Loucy (cell line): Measurements from ENCODE around the gene MBNL2.
"Not testable (repeated sequence)": the region's sequence is repeated elsewhere in the genome, so short reads cannot be mapped to it uniquely, and the experiment has no call there.

Source experiments
- H2AFZ ChIP-seq: fragments of 200-600 bp; sonication (generic); 2 replicates; pipeline ENCODE4 v1.6.0; 2016; ENCODE audit warnings: antibody characterized with exemption, mild to moderate bottlenecking, low read length, moderate library complexity
- H3F3A ChIP-seq: fragments of 200-600 bp; 2 replicates; pipeline ENCODE4 v1.6.0; 2016; ENCODE audit warnings: antibody characterized with exemption, low read depth, mild to moderate bottlenecking
- H3K27me3 ChIP-seq: fragments of 200-600 bp; sonication (generic); 2 replicates; pipeline ENCODE4 v1.6.1; 2014; ENCODE audit warnings: low read length, mild to moderate bottlenecking; ENCODE audit not compliant: insufficient read depth, poor library complexity, severe bottlenecking
- H3K36me3 ChIP-seq: fragments of 200-600 bp; sonication (generic); 2 replicates; pipeline ENCODE4 v1.6.1; 2016; ENCODE audit warnings: low read length; ENCODE audit not compliant: insufficient read depth
- H3K4me1 ChIP-seq: fragments of 200-600 bp; sonication (generic); 2 replicates; pipeline ENCODE4 v1.5.1; 2014; ENCODE audit warnings: low read length, mild to moderate bottlenecking; ENCODE audit not compliant: insufficient read depth, poor library complexity, severe bottlenecking
- H3K4me2 ChIP-seq: fragments of 200-600 bp; sonication (generic); 2 replicates; pipeline ENCODE4 v1.6.0; 2014; ENCODE audit warnings: antibody characterized with exemption, low read length, low read depth, mild to moderate bottlenecking; ENCODE audit not compliant: poor library complexity, severe bottlenecking
- H3K4me3 ChIP-seq: fragments of 200-600 bp; sonication (generic); 2 replicates; pipeline ENCODE4 v1.5.1; 2014; ENCODE audit warnings: low read length, mild to moderate bottlenecking, mixed read lengths; ENCODE audit not compliant: poor library complexity, severe bottlenecking
- H3K79me2 ChIP-seq: fragments of 200-600 bp; sonication (generic); 2 replicates; pipeline ENCODE4 v1.6.1; 2014; ENCODE audit warnings: low read length; ENCODE audit not compliant: insufficient read depth
- H3K9ac ChIP-seq: fragments of 200-600 bp; sonication (generic); 2 replicates; pipeline ENCODE4 v1.6.0; 2014; ENCODE audit warnings: mild to moderate bottlenecking, low read depth, low read length, moderate library complexity; ENCODE audit not compliant: poor library complexity, severe bottlenecking
- H3K9me2 ChIP-seq: fragments of 200-600 bp; sonication (generic); replicated peaks from 2 replicates; pipeline ENCODE4 v1.6.1; 2016; ENCODE audit warnings: low read depth, low read length, mixed read lengths
- H3K9me3 ChIP-seq: fragments of 200-600 bp; sonication (generic); 2 replicates; pipeline ENCODE4 v1.6.1; 2014; ENCODE audit warnings: mild to moderate bottlenecking, antibody characterized with exemption, low read length, low read depth; ENCODE audit not compliant: insufficient read depth
- H4K20me1 ChIP-seq: fragments of 200-600 bp; sonication (generic); 2 replicates; pipeline ENCODE4 v1.6.0; 2014; ENCODE audit warnings: antibody characterized with exemption, low read length, mild to moderate bottlenecking; ENCODE audit not compliant: insufficient read depth, poor library complexity, severe bottlenecking
- CTCF ChIP-seq: fragments of 200-600 bp; sonication (generic); conservative IDR thresholded peaks from 2 replicates; pipeline ENCODE4 v1.5.1; 2014; ENCODE audit warnings: mild to moderate bottlenecking, antibody characterized with exemption, low read length
- EZH2phosphoT487 ChIP-seq: fragments of 200-600 bp; IDR thresholded peaks from 2 replicates; pipeline ENCODE4 v1.6.1; 2018; ENCODE audit warnings: antibody characterized with exemption, mild to moderate bottlenecking, moderate library complexity, borderline replicate concordance

MBNL2 gene

DNA sequence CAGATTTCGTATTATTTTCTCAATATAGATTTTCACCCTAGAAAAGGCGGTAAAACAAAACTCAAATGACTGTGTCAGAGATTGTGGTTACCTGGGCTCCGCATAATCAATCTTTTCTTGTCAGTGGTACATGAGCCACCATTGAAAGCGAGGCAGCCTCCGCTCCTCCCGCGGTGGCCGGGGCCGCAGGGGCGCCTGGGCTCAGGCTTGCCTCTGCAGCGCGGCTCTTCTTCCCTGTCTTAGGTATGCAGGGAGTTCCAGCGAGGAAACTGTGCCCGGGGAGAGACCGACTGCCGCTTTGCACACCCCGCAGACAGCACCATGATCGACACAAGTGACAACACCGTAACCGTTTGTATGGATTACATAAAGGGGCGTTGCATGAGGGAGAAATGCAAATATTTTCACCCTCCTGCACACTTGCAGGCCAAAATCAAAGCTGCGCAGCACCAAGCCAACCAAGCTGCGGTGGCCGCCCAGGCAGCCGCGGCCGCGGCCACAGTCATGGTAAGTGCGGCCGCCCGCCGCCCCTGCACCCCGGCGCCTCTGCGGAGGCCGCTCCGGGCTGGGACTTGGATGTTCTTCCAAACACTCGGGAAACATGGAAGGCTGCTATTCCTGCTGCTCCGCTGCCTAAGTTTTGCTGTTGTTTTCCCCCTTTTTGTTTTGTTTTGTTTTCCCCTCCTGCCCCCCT, 124.6 kb downstream of the MBNL2 start:
- no peaks in the 10 kb centered on the region for H3F3A ChIP-seq
- H2AFZ ChIP-seq, result no peak overlapping the region
- no peaks in the 10 kb centered on the region for H3K4me1 ChIP-seq
- no peaks in the 10 kb centered on the region for H3K9me2 ChIP-seq
- no peak overlapping the region for H3K9ac ChIP-seq
- H3K9me3 ChIP-seq, result no peaks in the 10 kb centered on the region
- TF ChIP-seq EZH2phosphoT487 (no peak), CTCF (no peak)
- H3K4me3 ChIP-seq, result no peak overlapping the region
- no peaks in the 10 kb centered on the region for H3K27me3 ChIP-seq
- no peak overlapping the region for H3K4me2 ChIP-seq
- H3K79me2 ChIP-seq, result no peaks in the 10 kb centered on the region
- H4K20me1 ChIP-seq, result no peaks in the 10 kb centered on the region
- peaks cover 13% of the 10 kb centered on the region; the same call in 1 of the 2 replicates for H3K36me3 ChIP-seq

- H4K20me1 ChIP-seq, result no peaks in the 10 kb centered on the region
- no peak overlapping the region for H2AFZ ChIP-seq
- H3K4me1 ChIP-seq, result no peaks in the 10 kb centered on the region
- H3K9me2 ChIP-seq, result no peaks in the 10 kb centered on the region
- H3K4me2 ChIP-seq, result no peak overlapping the region
- peaks cover 13% of the 10 kb centered on the region; the same call in 1 of the 2 replicates for H3K36me3 ChIP-seq
- H3F3A ChIP-seq, result no peaks in the 10 kb centered on the region
- H3K9ac ChIP-seq, result no peak overlapping the region
- no peaks in the 10 kb centered on the region for H3K9me3 ChIP-seq
- no peaks in the 10 kb centered on the region for H3K27me3 ChIP-seq
- no peak for TF ChIP-seq EZH2phosphoT487
- no peak for TF ChIP-seq CTCF
- H3K4me3 ChIP-seq, result no peak overlapping the region
- no peaks in the 10 kb centered on the region for H3K79me2 ChIP-seq
Measured at GRCh38 chr13:97347255-97347932, 125.3 kb downstream of the MBNL2 start.

DNA sequence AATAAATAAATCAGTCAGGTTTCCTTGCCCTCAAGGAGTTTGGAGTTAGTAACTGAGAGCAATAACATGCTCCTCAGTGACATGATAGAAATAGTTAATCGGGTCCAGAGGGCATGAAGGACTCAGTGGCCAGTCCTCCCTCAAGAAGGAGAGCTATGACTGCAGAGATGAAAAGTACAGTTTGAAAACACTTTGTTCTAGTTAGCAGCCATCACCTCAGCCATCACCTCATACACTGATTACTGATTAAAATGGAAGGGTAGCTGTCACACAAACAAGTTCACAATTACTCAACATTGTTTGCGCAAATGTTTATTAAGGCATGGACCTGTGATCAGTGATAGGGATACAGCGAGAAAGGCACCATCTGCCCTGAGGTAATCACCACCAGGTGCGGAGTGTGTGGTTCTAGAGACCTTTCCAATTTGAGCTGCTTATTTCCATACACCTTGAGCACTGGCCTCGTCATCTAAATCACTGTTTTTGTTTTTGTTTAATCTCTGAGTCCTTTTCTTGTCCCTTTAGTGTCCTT, 126.5 kb downstream of the MBNL2 start:
- Histone ChIP-seq H3K4me2 (no peak overlapping the region), H3K9me3 (no peaks in the 10 kb centered on the region), H3K79me2 (no peaks in the 10 kb centered on the region), H3K36me3 (peaks cover 13% of the 10 kb centered on the region; the same call in 1 of the 2 replicates), H4K20me1 (no peaks in the 10 kb centered on the region), H3K9me2 (no peaks in the 10 kb centered on the region), H3K4me3 (no peak overlapping the region), H3K4me1 (no peaks in the 10 kb centered on the region), H3F3A (no peaks in the 10 kb centered on the region), H3K9ac (no peak overlapping the region), H3K27me3 (no peaks in the 10 kb centered on the region), H2AFZ (no peak overlapping the region)
- TF ChIP-seq EZH2phosphoT487, result no peak
- TF ChIP-seq CTCF, result no peak

DNA sequence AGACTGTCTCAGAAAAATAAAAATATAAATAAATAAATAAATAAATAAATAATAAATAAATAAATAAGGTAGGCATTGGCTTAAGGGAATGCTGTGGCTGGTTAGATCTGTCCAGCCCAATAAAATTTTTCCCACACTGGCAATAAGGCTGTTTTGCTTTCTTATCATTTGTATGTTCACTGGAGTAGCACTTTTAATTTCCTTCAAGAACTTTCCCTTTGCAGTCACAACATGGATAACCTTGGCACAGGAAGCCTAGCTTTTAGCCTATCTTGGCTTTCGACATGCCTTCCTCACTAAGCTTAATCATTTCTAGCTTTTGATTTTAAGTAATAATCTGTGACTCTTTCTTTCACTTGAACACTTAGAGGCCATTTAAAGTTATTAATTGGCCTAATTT, 129.9 kb downstream of the MBNL2 start:
- not testable (repeated sequence) for H3K27me3 ChIP-seq, H3F3A ChIP-seq, H2AFZ ChIP-seq, H3K4me3 ChIP-seq, H3K4me2 ChIP-seq, H3K79me2 ChIP-seq, H3K9ac ChIP-seq, H3K9me3 ChIP-seq, H3K9me2 ChIP-seq, H3K36me3 ChIP-seq, H4K20me1 ChIP-seq, H3K4me1 ChIP-seq
